Measurements from ENCODE around the gene NUMB.

DNA sequence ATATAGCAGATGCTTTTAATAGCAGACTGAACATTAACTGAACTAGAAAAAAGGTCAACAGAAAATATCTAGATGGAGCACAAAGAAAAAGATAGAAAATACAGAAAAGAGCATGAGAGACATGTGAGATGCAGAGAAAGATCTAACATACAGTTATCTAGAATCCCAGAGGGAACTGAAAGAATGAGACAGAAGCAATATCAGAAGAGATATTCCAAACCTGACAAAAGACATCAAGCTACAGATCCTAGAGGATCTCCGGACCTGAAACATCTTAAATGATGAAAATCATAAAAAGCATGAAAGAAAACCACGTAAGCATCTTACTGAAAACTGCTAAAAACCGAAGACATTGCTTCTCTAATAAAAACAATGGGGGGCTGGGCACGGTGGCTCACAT lies 75.0 kb downstream of the NUMB start:
- TF ChIP-seq, protein P1, sequence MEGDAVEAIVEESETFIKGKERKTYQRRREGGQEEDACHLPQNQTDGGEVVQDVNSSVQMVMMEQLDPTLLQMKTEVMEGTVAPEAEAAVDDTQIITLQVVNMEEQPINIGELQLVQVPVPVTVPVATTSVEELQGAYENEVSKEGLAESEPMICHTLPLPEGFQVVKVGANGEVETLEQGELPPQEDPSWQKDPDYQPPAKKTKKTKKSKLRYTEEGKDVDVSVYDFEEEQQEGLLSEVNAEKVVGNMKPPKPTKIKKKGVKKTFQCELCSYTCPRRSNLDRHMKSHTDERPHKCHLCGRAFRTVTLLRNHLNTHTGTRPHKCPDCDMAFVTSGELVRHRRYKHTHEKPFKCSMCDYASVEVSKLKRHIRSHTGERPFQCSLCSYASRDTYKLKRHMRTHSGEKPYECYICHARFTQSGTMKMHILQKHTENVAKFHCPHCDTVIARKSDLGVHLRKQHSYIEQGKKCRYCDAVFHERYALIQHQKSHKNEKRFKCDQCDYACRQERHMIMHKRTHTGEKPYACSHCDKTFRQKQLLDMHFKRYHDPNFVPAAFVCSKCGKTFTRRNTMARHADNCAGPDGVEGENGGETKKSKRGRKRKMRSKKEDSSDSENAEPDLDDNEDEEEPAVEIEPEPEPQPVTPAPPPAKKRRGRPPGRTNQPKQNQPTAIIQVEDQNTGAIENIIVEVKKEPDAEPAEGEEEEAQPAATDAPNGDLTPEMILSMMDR (IDR thresholded peaks at IDR 0.05): no peak
- no peak for TF ChIP-seq ZFX (IDR thresholded peaks at IDR 0.05; ENCODE audit: borderline replicate concordance)
